CMK (cell line): ENCODE data around the gene NRP1.
"Not testable (repeated sequence)": the region's sequence is repeated elsewhere in the genome, so short reads cannot be mapped to it uniquely, and the experiment has no call there.

Source experiments
- DNase-seq: peaks from one replicate; pipeline ENCODE4 v3.0.0-alpha.2; 2010; ENCODE audit warnings: low read depth

Gene NRP1

GRCh38 chr10:33334153-33334804 is at the start of gene NRP1:
NRP1 (minus strand) TSS chr10:33334667; CDS start chr10:33334382, 285 bp downstream.
- DNase-seq = peak; percentile 25

- DNase-seq = not testable (repeated sequence)
These were observed 49.7 kb upstream of the NRP1 start for GRCh38 chr10:33384201-33384600.

- DNase-seq = no peak
These were observed 48.6 kb upstream of the NRP1 start for GRCh38 chr10:33382921-33383713.

GRCh38 chr10:33382216-33382600 is 47.7 kb upstream of the NRP1 start:
- no peak for DNase-seq

- no peak for DNase-seq
These were observed 47.2 kb upstream of the NRP1 start for GRCh38 chr10:33381451-33382215.

- no peak for DNase-seq
These were observed 43.2 kb upstream of the NRP1 start for GRCh38 chr10:33377658-33378025.

GRCh38 chr10:33376976-33377657 is 42.6 kb upstream of the NRP1 start:
- DNase-seq = no peak

GRCh38 chr10:33376476-33376875 is 42.0 kb upstream of the NRP1 start:
- no peak for DNase-seq

GRCh38 chr10:33373263-33373662 is 38.8 kb upstream of the NRP1 start:
- DNase-seq = no peak

GRCh38 chr10:33371234-33371633 is 36.8 kb upstream of the NRP1 start:
- DNase-seq = no peak

GRCh38 chr10:33370434-33370930 is 36.0 kb upstream of the NRP1 start:
- no peak for DNase-seq

GRCh38 chr10:33368086-33368485 is 33.6 kb upstream of the NRP1 start:
- no peak for DNase-seq

GRCh38 chr10:33365871-33366411 is 31.5 kb upstream of the NRP1 start:
- no peak for DNase-seq

GRCh38 chr10:33365301-33365700 is 30.8 kb upstream of the NRP1 start:
- no peak for DNase-seq

GRCh38 chr10:33363106-33363505 is 28.6 kb upstream of the NRP1 start:
- DNase-seq = no peak

GRCh38 chr10:33358016-33358415 is 23.5 kb upstream of the NRP1 start:
- no peak for DNase-seq

GRCh38 chr10:33355274-33355673 is 20.8 kb upstream of the NRP1 start:
- no peak for DNase-seq

GRCh38 chr10:33353853-33354252 is 19.4 kb upstream of the NRP1 start:
- DNase-seq = no peak

GRCh38 chr10:33353334-33353733 is 18.9 kb upstream of the NRP1 start:
- no peak for DNase-seq

GRCh38 chr10:33352615-33353014 is 18.1 kb upstream of the NRP1 start:
- no peak for DNase-seq

GRCh38 chr10:33352175-33352574 is 17.7 kb upstream of the NRP1 start:
- DNase-seq = no peak

- DNase-seq = no peak
These were observed 15.6 kb upstream of the NRP1 start for GRCh38 chr10:33350041-33350440.
